Stomach (tissue), 4 donors: ENCODE data around the gene THSD7A.

ENCODE experiments used
- CTCF ChIP-seq, 7 experiments: fragments of 450-650 bp in 4 of 7; fragments of 200-600 bp in 3 of 7; sonication (generic) in 3 of 7; IDR thresholded peaks; one replicate each; pipeline ENCODE4 v1.5.1; 2016 to 2019; ENCODE audit warnings: antibody characterized with exemption in 7 of 7, control low read depth in 2 of 7, mild to moderate bottlenecking in 1 of 7
- POLR2A ChIP-seq, 4 donors: fragments of 450-650 bp; IDR thresholded peaks; one replicate each; pipeline ENCODE4 v1.6.1; 2016; ENCODE audit warnings: antibody characterized with exemption in 4 of 4, control low read depth in 2 of 4, mild to moderate bottlenecking in 1 of 4, moderate library complexity in 1 of 4

GRCh38 chr7:11449316-11449715 is 382.7 kb downstream of the THSD7A start:
- TF ChIP-seq CTCF (IDR thresholded peaks at IDR 0.05) = no peak
- TF ChIP-seq POLR2A (IDR thresholded peaks at IDR 0.05) = no peak
